Daoy (cell line): ENCODE results near the gene BOLA2B. TPM values are rescaled to one million over a fixed set of nuclear protein-coding genes. Genes with fewer than 3 reads are reported as not detected.

Source experiments
- DNase-seq: peaks from one replicate; pipeline ENCODE4 v3.0.0-alpha.2; 2015; ENCODE audit warnings: low read depth
- total RNA-seq: library from RNA; depleted of rRNA; stranded (reverse); fragments of >200 nt; shearing (Covaris generic); gene quantifications from 2 replicates; pipeline ENCODE4 v1.2.3, GENCODE V29; 2014; rRNA removed

Gene BOLA2B
- total RNA-seq, 1 experiment from 2014 or later = 1,320 TPM

GRCh38 chr16:30143347-30143702 is 50.1 kb downstream of the BOLA2B start:
- DNase-seq = no peak

Other genes with a start within 250 kb of the BOLA2B start
- 39.8 and 41.9 TPM in 2 replicates for gene TMEM219, start 231.6 kb downstream of the BOLA2B start, total RNA-seq
- 25.2 and 26.5 TPM in 2 replicates for gene TAOK2, start 219.8 kb downstream of the BOLA2B start, total RNA-seq
- 8.8 and 14.0 TPM in 2 replicates for gene HIRIP3, start 198.0 kb downstream of the BOLA2B start, total RNA-seq
- gene INO80E, start 197.4 kb downstream of the BOLA2B start, total RNA-seq = 70.8 and 136 TPM in 2 replicates
- 0.18 TPM in 1 of 2 replicates, not detected in the other for gene DOC2A, start 182.6 kb downstream of the BOLA2B start, total RNA-seq
- not detected in 2 replicates for gene C16orf92, start 170.5 kb downstream of the BOLA2B start, total RNA-seq
- gene TLCD3B, start 162.4 kb downstream of the BOLA2B start, total RNA-seq = not detected in 2 replicates
- gene ALDOA, start 127.9 kb downstream of the BOLA2B start, total RNA-seq = 781 and 887 TPM in 2 replicates
- 81.4 and 113 TPM in 2 replicates for gene PPP4C, start 117.7 kb downstream of the BOLA2B start, total RNA-seq
- gene TBX6, start 101.7 kb downstream of the BOLA2B start, total RNA-seq = not detected in 2 replicates
- gene YPEL3, start 97.5 kb downstream of the BOLA2B start, total RNA-seq = 0.21 and 1.0 TPM in 2 replicates
- 0.57 and 0.77 TPM in 2 replicates for gene GDPD3, start 80.1 kb downstream of the BOLA2B start, total RNA-seq
- 7.6 and 11.3 TPM in 2 replicates for gene MAPK3, start 70.4 kb downstream of the BOLA2B start, total RNA-seq
- gene CORO1A, start 10.1 kb downstream of the BOLA2B start, total RNA-seq = 4.3 and 25.4 TPM in 2 replicates
- 48.1 and 67.8 TPM in 2 replicates for gene SLX1A, start 209 bp upstream of the BOLA2B start, total RNA-seq
- gene SULT1A3, start 5.6 kb upstream of the BOLA2B start, total RNA-seq = 4.9 and 12.8 TPM in 2 replicates
- gene NPIPB13, start 54.8 kb upstream of the BOLA2B start, total RNA-seq = 0.86 and 1.1 TPM in 2 replicates
- 63.1 and 64.5 TPM in 2 replicates for gene CD2BP2, start 161.6 kb upstream of the BOLA2B start, total RNA-seq
- 26.2 and 27.1 TPM in 2 replicates for gene TBC1D10B, start 176.8 kb upstream of the BOLA2B start, total RNA-seq
- not detected in 2 replicates for gene MYL11, start 181.1 kb upstream of the BOLA2B start, total RNA-seq
- gene SEPTIN1, start 188.9 kb upstream of the BOLA2B start, total RNA-seq = not detected in 2 replicates
- gene ZNF48, start 201.8 kb upstream of the BOLA2B start, total RNA-seq = 6.0 and 6.3 TPM in 2 replicates
- gene ZNF771, start 213.9 kb upstream of the BOLA2B start, total RNA-seq = 13.8 and 19.7 TPM in 2 replicates
- 27.3 and 30.3 TPM in 2 replicates for gene DCTPP1, start 236.4 kb upstream of the BOLA2B start, total RNA-seq